Activated CD8-positive, alpha-beta memory T cell treated with anti-CD3 and anti-CD28 coated beads for 48 hours (primary cell): ENCODE results near the gene KPNB1.

Source experiments
- DNase-seq, 3 experiments: peaks; one replicate each; pipeline ENCODE4 v3.0.0-alpha.2; 2020; ENCODE audit warnings: low read depth in 2 of 3, low spot score in 2 of 3

The KPNB1 gene

GRCh38 chr17:47728214-47728877 lies 78.6 kb downstream of the KPNB1 start:
- DNase-seq, result no peak

DNA sequence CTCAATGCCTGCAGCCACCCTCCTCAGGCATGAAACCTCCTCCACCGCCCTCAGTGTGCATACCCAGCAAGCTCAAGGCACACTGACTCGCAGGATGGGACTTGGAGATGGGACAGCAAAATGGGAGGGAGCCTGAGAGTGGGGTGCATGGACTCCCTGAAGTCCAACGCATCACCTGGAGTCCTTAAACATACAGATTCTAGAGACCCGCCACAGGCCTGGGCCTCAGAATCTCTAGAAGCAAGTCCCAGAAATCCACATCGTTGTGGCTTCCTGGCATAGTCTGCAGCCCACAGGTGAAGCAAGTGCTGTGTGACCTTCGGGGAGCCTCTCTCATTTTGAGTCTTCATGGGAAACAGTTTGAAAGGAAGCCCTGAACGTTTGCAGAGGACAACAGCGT lies 79.8 kb downstream of the KPNB1 start:
- DNase-seq, result no peak

DNA sequence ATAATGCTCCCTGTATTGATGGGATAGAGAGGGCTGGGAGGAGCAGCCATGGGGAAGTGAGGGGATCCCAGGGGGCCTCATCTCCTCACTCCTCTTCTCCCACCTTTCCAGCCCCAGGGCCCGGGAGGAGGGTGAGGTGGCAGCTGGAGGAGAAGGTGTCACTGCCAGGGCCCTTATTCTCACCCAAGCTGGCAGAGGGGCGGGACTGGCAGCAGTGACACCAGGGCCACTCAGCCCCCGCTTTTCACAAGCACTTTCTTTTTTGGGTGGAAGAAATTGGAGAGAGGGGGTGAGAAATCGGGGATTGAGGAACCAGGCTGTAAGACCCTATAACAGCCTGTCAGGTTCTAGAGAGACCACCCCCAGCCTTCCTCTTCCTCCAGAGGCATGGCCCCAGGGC lies 81.0 kb downstream of the KPNB1 start:
- DNase-seq, result no peak

- DNase-seq, result no peak
Measured at GRCh38 chr17:47731396-47731795, 81.7 kb downstream of the KPNB1 start.

- DNase-seq, result no peak
Measured at GRCh38 chr17:47732399-47733046, 82.8 kb downstream of the KPNB1 start.

- DNase-seq, result peak; percentile 78 to 85 (median 84)
Measured at GRCh38 chr17:47733047-47733673, 83.4 kb downstream of the KPNB1 start, which contains the start of gene TBX21. TSS of gene TBX21 (plus strand) at chr17:47733236. CDS start at chr17:47733455, 219 bp downstream.

DNA sequence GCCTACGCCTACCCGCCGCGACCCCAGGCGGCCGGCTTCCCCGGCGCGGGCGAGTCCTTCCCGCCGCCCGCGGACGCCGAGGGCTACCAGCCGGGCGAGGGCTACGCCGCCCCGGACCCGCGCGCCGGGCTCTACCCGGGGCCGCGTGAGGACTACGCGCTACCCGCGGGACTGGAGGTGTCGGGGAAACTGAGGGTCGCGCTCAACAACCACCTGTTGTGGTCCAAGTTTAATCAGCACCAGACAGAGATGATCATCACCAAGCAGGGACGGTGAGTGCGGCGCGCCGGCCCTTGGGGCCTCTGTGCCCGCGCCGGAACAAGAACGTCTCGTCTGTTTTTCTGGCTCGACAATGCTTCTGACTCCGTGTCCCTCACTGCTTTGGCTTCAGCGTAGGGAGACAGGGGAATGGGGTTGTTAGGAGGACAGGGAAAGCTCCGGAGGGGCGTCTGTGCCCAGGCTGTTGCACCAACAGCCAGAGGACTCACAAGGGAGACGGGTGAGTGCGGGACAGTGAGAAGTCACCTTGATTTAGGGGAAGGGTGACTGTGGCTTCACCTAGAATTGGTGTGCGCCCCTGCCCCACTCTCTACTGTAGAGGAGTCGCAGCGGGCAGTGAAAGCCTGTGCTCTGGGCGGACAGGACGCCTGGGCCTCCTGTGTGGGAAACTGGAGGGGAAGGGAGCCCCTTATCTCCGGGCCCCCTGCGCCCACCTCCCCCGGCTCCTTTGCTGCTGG lies 84.1 kb downstream of the KPNB1 start:
- DNase-seq, result no peak

- DNase-seq, result no peak
Measured at GRCh38 chr17:47735139-47735464, 85.4 kb downstream of the KPNB1 start.
